ENCODE results near the gene KCNQ1. TPM values are rescaled to one million over a fixed set of nuclear protein-coding genes. Genes with fewer than 3 reads are reported as not detected.
A peak's percentile ranks its signal among the peaks of the same experiment; 100 is the strongest.

KCNQ1 gene
- total and polyA plus RNA-seq, 2 of the 13 experiments (the other 11 are each of a cell fraction or from before 2014, with no cell fraction given): 0.02 to 0.08 TPM

DNA sequence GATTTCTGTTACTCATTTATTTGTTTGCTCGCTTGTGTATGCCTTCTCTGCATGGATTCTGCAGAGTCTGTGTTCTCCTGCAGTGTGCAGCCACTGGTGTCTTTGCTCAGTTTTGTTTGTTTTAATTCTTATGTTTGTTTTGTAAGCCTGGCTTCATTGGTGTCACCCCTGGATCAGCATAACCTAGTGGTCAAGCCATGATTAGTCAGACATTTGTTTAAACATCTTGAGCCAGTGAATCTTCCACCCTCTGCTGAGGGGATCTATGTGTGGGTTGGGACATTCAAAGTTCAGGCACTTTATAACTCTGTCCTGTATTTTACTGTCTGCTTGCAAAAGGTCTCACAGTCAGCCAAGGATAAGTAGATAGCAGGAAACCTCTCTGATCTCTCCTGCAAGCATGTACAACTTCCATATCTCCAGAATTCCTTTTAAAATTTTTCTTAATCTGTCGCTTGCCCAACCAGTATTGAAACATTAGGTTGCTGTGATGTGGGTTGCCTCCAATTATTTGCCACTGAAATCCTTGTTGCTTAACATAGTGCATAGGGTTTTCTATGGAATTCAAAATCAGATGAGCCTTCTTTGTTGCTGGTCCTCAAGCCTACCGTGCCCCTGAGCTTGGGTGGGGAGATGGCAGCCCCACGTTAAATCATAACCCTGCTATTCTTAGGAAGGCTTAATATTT, 168.2 kb downstream of the KCNQ1 start:
- TF ChIP-seq, protein P1, sequence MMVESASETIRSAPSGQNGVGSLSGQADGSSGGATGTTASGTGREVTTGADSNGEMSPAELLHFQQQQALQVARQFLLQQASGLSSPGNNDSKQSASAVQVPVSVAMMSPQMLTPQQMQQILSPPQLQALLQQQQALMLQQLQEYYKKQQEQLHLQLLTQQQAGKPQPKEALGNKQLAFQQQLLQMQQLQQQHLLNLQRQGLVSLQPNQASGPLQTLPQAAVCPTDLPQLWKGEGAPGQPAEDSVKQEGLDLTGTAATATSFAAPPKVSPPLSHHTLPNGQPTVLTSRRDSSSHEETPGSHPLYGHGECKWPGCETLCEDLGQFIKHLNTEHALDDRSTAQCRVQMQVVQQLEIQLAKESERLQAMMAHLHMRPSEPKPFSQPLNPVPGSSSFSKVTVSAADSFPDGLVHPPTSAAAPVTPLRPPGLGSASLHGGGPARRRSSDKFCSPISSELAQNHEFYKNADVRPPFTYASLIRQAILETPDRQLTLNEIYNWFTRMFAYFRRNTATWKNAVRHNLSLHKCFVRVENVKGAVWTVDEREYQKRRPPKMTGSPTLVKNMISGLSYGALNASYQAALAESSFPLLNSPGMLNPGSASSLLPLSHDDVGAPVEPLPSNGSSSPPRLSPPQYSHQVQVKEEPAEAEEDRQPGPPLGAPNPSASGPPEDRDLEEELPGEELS (CRISPR knock-in tag; IDR thresholded peaks at IDR 0.05): 0 out of 2 replicates have a peak, but pooled peaks have one; percentile 29
- TF ChIP-seq ZNF292 (CRISPR knock-in tag; IDR thresholded peaks at IDR 0.05; ENCODE audit: borderline replicate concordance, low read depth) (no peak), PAX8 (CRISPR knock-in tag; IDR thresholded peaks at IDR 0.05; ENCODE audit: borderline replicate concordance) (no peak), SUZ12 (IDR thresholded peaks at IDR 0.05; ENCODE audit: low read depth, low read length) (no peak), PHF5A (CRISPR knock-in tag; IDR thresholded peaks at IDR 0.05; ENCODE audit: low read depth, unreplicated experiment) (no peak), MAFF (IDR thresholded peaks at IDR 0.05; ENCODE audit: low read depth, low read length) (no peak), ZBTB38 (CRISPR knock-in tag; IDR thresholded peaks at IDR 0.05) (no peak), ZNF615 (CRISPR knock-in tag; IDR thresholded peaks at IDR 0.05; ENCODE audit: borderline replicate concordance) (no peak), FOXP1 (IDR thresholded peaks at IDR 0.05) (no peak), FOXP1 (CRISPR knock-in tag; IDR thresholded peaks at IDR 0.05) (0 out of 2 replicates have a peak, but pooled peaks have one; percentile 20), RAD21 (CRISPR knock-in tag; IDR thresholded peaks at IDR 0.05) (no peak), FOSL2 (CRISPR knock-in tag; IDR thresholded peaks at IDR 0.05) (peak; percentile 80), PLRG1 (conservative IDR thresholded peaks at IDR 0.05) (no peak), FOXA3 (CRISPR knock-in tag; IDR thresholded peaks at IDR 0.05) (0 out of 2 replicates have a peak, but pooled peaks have one; percentile 28)
- TF ChIP-seq, protein P2, sequence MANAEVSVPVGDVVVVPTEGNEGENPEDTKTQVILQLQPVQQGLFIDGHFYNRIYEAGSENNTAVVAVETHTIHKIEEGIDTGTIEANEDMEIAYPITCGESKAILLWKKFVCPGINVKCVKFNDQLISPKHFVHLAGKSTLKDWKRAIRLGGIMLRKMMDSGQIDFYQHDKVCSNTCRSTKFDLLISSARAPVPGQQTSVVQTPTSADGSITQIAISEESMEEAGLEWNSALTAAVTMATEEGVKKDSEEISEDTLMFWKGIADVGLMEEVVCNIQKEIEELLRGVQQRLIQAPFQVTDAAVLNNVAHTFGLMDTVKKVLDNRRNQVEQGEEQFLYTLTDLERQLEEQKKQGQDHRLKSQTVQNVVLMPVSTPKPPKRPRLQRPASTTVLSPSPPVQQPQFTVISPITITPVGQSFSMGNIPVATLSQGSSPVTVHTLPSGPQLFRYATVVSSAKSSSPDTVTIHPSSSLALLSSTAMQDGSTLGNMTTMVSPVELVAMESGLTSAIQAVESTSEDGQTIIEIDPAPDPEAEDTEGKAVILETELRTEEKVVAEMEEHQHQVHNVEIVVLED (CRISPR knock-in tag; IDR thresholded peaks at IDR 0.05; ENCODE audit: borderline replicate concordance): no peak
- TF ChIP-seq, protein P3, sequence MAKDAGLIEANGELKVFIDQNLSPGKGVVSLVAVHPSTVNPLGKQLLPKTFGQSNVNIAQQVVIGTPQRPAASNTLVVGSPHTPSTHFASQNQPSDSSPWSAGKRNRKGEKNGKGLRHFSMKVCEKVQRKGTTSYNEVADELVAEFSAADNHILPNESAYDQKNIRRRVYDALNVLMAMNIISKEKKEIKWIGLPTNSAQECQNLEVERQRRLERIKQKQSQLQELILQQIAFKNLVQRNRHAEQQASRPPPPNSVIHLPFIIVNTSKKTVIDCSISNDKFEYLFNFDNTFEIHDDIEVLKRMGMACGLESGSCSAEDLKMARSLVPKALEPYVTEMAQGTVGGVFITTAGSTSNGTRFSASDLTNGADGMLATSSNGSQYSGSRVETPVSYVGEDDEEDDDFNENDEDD (CRISPR knock-in tag; IDR thresholded peaks at IDR 0.05; ENCODE audit: borderline replicate concordance): no peak
- H3K4me3 ChIP-seq (replicated peaks in 1 of 3; ENCODE audit: insufficient read depth in 1 of 3, low read depth in 2 of 3, low read length in 3 of 3): no peak overlapping the region
- no peaks in the 10 kb centered on the region; a peak in 1 of 5 replicates for H3K27me3 ChIP-seq (ENCODE audit: control insufficient read depth in 1 of 2, insufficient read depth in 2 of 2, low read length in 2 of 2)
- no peak overlapping the region for H3K4me2 ChIP-seq (ENCODE audit: low read depth, low read length)
- intact Hi-C loops (cut with micrococcal nuclease; ENCODE audit: unreplicated experiment) (no loop called here), in situ Hi-C loops (cut with HindIII; ENCODE audit: extremely low pct_ligation_motif_present, low pct_unique_long_range_greater_than_20kb) (no loop called here)
- H2AFZ ChIP-seq (ENCODE audit: low read length): no peak overlapping the region
- no peak for FAIRE-seq
- no peak overlapping the region for H3K9ac ChIP-seq (ENCODE audit: insufficient read depth, low read depth, low read length)
- ChIA-PET CTCF (ENCODE audit: low intra/inter-chr PET ratio, low total read pairs) (no interaction called here), POLR2A (no interaction called here)
- peaks cover 7% of the 10 kb centered on the region; the same call in 1 of the 2 replicates for H3K4me1 ChIP-seq (ENCODE audit: insufficient read depth, low read length)
- peak; percentile 45 for DNase-seq (ENCODE audit: low spot score)
- no peak overlapping the region for H3K27ac ChIP-seq (ENCODE audit: extremely low read length, insufficient read depth, low read length)
- BruUV-seq (replicated peaks): no TSS peak
- ATAC-seq: peak; percentile 89
- H3K9me3 ChIP-seq (ENCODE audit: low read length): no peaks in the 10 kb centered on the region
- no peaks in the 10 kb centered on the region for H3K36me3 ChIP-seq (replicated peaks in 1 of 2; ENCODE audit: control insufficient read depth in 1 of 2, insufficient read depth in 2 of 2, low read length in 2 of 2)
- 37% methylated on average over 4 of the region's 4 CpGs for WGBS (ENCODE audit: low lambda C conversion rate)
- no peaks in the 10 kb centered on the region for H3K79me2 ChIP-seq (ENCODE audit: insufficient read depth, low read length)
- no peaks in the 10 kb centered on the region for H4K20me1 ChIP-seq (ENCODE audit: insufficient read depth, low read length)

Measured in HepG2 (cell line).